ENCODE results near the gene BTLA. TPM values are rescaled to one million over a fixed set of nuclear protein-coding genes. Genes with fewer than 3 reads are reported as not detected.

The BTLA gene
- total and polyA plus RNA-seq, 10 of the 15 experiments (the other 5 are each of a cell fraction or from before 2014, with no cell fraction given), result 55.4 to 134 (median 84.2) TPM

DNA sequence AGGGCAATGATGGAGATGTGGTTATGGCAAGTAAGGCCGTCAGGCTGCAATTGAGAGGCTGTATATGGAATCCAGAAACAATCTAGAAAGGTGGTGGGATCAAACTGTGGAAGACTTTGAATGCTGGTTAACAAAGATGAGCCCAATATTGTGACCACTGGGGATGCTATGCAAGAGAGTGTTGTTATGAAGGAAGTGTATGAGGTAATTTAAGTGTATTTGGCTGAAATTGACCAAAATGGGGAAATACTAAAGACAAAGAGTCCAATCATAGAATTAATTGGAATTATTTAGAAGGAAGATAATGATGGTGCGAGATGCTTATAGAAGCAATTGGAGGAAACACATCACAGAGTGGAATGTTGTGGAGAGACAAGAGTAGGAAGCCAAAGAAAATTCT lies 24.5 kb downstream of the BTLA start (continued):
- TF ChIP-seq SIX5 (IDR thresholded peaks at IDR 0.05; ENCODE audit: low read depth, low read length, severe bottlenecking) (no peak), MYC (IDR thresholded peaks at IDR 0.05; ENCODE audit: insufficient read depth, insufficient read length, insufficient replicate concordance, low read length, severe bottlenecking) (no peak), IKZF2 (IDR thresholded peaks at IDR 0.05) (0 out of 4 replicates have a peak, but pooled peaks of 1 of the 2 experiments have one; percentile 16), ESRRA (IDR thresholded peaks at IDR 0.05; ENCODE audit: low read length) (no peak), RUNX3 (IDR thresholded peaks at IDR 0.05; ENCODE audit: low read length) (0 out of 2 replicates have a peak, but pooled peaks have one; percentile 7)
- TF ChIP-seq, protein P1, sequence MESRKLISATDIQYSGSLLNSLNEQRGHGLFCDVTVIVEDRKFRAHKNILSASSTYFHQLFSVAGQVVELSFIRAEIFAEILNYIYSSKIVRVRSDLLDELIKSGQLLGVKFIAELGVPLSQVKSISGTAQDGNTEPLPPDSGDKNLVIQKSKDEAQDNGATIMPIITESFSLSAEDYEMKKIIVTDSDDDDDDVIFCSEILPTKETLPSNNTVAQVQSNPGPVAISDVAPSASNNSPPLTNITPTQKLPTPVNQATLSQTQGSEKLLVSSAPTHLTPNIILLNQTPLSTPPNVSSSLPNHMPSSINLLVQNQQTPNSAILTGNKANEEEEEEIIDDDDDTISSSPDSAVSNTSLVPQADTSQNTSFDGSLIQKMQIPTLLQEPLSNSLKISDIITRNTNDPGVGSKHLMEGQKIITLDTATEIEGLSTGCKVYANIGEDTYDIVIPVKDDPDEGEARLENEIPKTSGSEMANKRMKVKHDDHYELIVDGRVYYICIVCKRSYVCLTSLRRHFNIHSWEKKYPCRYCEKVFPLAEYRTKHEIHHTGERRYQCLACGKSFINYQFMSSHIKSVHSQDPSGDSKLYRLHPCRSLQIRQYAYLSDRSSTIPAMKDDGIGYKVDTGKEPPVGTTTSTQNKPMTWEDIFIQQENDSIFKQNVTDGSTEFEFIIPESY (IDR thresholded peaks at IDR 0.05), result no peak
- TF ChIP-seq, protein P2, sequence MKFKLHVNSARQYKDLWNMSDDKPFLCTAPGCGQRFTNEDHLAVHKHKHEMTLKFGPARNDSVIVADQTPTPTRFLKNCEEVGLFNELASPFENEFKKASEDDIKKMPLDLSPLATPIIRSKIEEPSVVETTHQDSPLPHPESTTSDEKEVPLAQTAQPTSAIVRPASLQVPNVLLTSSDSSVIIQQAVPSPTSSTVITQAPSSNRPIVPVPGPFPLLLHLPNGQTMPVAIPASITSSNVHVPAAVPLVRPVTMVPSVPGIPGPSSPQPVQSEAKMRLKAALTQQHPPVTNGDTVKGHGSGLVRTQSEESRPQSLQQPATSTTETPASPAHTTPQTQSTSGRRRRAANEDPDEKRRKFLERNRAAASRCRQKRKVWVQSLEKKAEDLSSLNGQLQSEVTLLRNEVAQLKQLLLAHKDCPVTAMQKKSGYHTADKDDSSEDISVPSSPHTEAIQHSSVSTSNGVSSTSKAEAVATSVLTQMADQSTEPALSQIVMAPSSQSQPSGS (IDR thresholded peaks at IDR 0.05; ENCODE audit: low read length), result peak; percentile 22; the same call in 1 of the 2 replicates
- TF ChIP-seq, protein P3, sequence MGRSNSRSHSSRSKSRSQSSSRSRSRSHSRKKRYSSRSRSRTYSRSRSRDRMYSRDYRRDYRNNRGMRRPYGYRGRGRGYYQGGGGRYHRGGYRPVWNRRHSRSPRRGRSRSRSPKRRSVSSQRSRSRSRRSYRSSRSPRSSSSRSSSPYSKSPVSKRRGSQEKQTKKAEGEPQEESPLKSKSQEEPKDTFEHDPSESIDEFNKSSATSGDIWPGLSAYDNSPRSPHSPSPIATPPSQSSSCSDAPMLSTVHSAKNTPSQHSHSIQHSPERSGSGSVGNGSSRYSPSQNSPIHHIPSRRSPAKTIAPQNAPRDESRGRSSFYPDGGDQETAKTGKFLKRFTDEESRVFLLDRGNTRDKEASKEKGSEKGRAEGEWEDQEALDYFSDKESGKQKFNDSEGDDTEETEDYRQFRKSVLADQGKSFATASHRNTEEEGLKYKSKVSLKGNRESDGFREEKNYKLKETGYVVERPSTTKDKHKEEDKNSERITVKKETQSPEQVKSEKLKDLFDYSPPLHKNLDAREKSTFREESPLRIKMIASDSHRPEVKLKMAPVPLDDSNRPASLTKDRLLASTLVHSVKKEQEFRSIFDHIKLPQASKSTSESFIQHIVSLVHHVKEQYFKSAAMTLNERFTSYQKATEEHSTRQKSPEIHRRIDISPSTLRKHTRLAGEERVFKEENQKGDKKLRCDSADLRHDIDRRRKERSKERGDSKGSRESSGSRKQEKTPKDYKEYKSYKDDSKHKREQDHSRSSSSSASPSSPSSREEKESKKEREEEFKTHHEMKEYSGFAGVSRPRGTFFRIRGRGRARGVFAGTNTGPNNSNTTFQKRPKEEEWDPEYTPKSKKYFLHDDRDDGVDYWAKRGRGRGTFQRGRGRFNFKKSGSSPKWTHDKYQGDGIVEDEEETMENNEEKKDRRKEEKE (IDR thresholded peaks at IDR 0.05), result no peak
